ENCODE measurements around the gene SATB1.

GRCh38 chr3:18410205-18410604 is 14.9 kb downstream of the SATB1 start:
- TF ChIP-seq TAF1 (IDR thresholded peaks at IDR 0.05; ENCODE audit: low read depth), result no peak
- no peak for TF ChIP-seq CTCF (IDR thresholded peaks at IDR 0.05; ENCODE audit: poor library complexity, severe bottlenecking)
- no peak for TF ChIP-seq EP300 (conservative IDR thresholded peaks at IDR 0.05; ENCODE audit: poor library complexity, severe bottlenecking)
- no peak for TF ChIP-seq EZH2 (IDR thresholded peaks at IDR 0.05; ENCODE audit: borderline replicate concordance, insufficient read depth, low read length, poor library complexity, severe bottlenecking)
- TF ChIP-seq POLR2AphosphoS5 (IDR thresholded peaks at IDR 0.05), result no peak
- no peak for TF ChIP-seq REST (IDR thresholded peaks at IDR 0.05; ENCODE audit: borderline replicate concordance)
- TF ChIP-seq MXI1 (conservative IDR thresholded peaks at IDR 0.05; ENCODE audit: poor library complexity, severe bottlenecking), result no peak
- TF ChIP-seq RAD21 (conservative IDR thresholded peaks at IDR 0.05), result no peak
